HG03565 (cell line): ENCODE measurements around the gene MYCT1.

Experiments
- ATAC-seq: cut with Tn5 transposase; IDR thresholded peaks from one replicate; pipeline ENCODE4 v1.9.1; 2021; ENCODE audit warnings: mild to moderate bottlenecking, moderate library complexity; ENCODE audit not compliant: unreplicated experiment

The MYCT1 gene

DNA sequence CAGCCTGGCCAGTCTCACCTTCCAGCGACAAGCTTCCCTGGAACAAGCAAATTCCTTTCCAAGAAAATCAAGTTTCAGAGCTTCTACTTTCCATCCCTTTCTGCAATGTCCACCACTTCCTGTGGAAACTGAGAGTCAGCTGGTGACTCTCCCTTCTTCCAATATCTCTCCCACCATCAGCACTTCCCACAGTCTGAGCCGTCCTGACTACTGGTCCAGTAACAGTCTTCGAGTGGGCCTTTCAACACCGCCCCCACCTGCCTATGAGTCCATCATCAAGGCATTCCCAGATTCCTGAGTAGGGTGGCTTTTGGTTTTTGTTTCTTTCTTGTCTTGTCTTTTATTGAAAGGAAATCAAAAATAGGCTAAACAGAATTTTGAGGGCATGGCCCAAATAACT, 24.3 kb downstream of the MYCT1 start:
- no peak for ATAC-seq

DNA sequence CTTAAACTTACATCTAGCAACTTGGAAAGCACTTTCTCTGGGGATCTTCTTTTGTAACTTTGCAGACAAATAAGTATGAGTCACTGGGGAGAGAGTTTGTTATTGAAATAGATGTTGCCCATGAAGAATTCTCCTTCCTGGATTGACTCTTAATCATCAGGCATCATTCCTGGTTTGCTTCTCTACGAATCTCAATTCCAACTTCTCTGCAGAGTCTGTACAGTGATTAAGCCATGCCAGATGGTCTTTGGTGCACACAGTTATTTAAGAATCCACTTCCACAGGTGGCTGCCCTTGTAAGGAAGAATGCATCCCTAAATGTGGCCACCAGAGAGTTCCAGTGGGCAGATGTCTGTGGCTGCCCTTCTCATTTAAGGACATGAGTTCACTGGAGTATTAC, 25.7 kb downstream of the MYCT1 start:
- ATAC-seq, result no peak

DNA sequence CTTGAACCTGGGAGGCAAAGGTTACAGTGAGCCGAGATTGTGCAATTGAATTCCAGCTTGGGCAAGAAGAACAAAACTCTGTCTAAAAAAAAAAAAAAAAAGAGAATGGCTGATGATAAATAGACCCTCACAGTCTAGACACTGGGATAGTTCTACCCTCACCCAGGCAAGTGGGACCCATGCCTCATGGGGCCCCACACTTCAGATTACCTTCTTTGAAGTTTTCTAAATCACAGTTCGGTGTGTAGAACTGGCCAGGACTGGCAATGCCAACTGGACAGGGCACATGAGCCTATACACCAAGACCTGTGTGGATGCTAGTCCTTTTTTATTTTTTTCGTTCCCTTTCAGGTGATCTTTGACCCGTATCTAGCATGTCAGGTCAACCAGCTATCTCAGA, 28.6 kb downstream of the MYCT1 start:
- no peak for ATAC-seq

DNA sequence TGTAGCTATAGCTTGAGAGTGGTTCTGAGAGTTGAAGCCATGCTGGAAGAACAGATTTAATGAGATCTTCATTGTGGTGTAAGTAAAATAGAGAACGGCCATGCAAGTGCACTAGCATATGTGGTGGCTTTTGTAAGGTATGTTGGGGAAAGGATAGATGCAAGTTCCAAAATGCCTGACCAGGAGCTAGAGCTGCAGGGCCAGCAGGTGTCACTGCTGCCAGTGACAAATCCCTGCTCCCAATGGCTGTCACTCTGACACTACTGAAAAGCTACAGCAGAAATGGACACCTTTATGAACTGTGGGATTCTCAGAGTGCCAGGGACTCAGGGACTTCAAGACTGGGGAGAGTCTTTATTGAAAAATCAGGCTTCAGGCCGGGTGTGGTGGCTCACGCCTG, 29.8 kb downstream of the MYCT1 start:
- ATAC-seq, result no peak

DNA sequence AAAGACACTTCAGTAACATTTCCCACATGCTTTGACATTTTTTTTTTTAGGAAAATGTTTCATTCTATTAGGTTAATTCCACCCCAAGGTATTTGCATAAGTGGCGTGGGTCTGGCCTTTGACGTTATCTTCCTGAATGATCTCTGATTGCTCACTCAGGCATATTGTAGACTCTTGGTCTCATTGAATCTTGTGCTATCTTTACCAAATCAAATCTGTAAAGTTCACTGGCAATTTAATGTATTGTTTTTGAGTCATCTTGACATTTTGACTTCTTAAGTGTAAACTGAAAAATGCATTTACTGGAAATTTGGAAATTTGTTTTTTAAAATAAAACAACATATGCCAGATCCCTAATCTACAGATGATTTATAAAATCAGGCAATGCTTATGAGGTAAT, 36.9 kb downstream of the MYCT1 start:
- ATAC-seq, result no peak

DNA sequence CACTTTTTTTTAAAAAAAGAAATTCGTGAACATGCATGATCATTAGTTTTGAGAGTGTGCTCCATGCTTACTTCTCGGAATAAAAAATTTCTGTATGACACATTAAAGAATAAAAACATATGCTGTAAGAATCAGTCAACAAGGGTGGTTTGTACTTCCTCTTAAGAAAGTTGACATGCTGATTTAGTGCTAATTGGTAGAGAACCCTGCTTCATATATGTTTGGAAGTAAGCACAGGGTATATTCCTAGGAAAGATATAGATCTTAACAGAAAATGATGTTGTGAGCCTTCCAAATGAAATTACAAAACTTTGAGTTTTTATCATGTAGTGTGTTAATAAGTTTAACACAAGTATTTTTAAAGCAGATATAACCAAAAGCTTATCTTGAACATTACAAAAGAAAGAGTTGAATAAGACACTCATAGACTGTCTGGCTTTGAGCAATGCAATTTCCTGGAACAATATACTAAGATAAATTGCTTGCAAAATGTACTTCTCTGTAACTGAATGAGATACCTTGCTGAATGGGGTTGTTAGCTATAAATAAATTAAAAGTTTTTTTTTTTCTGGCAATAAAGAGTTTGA, 39.1 kb downstream of the MYCT1 start:
- ATAC-seq, result no peak

DNA sequence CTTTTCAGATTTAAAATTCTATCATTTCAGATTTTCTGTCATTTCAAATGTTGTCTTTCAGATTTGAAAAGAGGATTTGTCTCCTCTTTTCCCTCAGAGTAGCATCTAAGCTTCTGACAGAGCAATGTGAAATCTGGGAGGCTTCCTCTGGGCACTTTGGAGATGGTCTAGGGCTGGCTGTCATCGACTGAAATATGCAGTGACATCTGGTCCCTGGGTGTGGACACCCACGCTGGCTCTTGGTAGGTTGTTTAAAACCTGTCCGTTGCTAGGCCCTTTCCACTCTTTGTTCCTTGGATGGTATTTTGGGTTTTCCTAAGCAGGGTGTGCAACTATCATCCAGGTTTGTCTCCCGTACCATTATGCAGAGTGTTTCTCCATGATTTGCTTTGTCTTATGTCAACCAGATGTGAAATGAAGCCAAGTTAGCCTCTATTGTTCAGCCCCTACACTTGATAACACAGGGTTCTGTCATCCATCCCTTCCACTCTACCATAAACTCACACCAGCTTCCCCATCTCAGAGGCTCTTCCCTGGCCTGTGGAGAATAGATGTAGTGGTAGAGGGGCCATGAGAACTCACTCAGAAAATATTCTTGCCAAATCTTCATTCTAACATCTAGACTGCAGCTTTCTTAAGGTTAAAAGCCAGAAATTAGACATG, 47.9 kb downstream of the MYCT1 start:
- ATAC-seq, result no peak

DNA sequence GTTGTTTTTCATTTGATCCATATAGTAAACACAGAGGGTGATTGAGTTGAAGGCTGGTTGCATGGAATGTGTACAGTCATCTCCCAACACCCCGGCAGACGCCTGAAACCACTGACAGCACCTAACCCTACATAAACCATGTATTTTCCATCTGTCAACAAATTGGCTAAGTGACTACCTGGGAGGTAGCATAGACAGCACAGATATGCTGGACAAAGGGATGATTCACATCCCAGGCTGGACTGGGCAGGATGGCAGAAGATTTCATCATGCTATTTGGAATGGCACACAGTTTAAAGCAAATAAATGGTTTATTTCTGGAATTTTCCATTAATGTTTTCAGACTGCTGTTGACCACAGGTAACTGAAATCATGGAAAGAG, 48.5 kb downstream of the MYCT1 start:
- ATAC-seq, result no peak

DNA sequence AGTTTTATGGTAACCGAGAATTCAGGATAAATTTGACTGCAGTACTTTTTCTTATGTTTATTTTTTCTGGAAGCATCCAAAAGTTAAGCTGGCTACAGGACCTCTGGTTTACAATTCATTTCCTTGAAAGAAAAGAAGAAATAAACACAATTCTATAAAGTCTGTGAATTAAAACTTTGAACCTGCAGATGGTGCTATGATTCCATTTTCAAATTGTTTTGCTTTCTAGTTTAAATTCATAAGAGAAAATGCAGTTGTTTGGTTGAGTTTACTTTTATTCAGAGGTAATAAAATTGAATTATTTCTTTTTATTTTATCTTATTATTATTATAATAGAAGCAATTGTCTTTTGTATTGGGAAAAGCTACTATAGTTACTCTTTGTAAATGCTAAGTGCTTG, 51.1 kb downstream of the MYCT1 start:
- no peak for ATAC-seq

DNA sequence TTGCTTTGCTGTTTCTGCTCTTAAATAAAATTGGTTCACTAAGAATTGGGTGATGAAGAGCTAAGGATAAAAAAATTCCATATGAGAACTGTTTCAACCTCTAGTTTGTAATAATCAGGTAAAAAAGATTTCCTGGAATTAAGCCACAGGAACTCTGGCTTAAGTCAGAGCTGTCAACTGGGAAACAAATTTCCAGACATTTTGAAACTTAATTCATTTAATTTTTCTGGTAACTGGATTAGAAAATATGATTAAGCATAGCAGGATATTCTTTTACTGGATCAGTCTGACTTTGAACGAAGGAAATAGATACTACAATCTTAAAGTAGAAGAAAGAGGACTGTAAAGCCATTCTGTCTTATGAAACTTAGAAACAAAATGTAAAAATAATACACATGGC, 51.6 kb downstream of the MYCT1 start:
- no peak for ATAC-seq

DNA sequence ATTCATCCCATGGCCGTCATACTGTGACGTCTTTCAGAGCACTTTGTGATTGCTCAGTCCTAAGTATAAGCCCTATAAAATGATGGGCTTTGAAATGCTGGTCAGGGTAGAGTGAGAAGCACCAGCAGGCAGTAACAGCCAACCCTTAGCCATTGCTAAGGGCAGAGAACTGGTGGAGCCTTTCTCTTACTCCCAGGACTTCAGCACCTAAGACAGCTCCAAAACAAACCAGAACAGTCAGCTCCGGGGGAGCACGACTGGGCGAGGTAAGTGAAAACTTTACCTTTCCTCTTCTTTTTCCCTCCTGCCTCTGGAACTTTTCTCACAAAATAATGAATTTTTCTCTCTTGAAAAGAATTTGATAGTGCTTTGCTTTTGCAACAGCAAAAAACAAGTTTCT, 53.0 kb downstream of the MYCT1 start, which contains the start of gene VIP:
TSS of gene VIP (plus strand) at position 104 of the 400 bp plus-strand sequence. CDS start 1,381 bp downstream, outside the sequence.
- ATAC-seq, result no peak

DNA sequence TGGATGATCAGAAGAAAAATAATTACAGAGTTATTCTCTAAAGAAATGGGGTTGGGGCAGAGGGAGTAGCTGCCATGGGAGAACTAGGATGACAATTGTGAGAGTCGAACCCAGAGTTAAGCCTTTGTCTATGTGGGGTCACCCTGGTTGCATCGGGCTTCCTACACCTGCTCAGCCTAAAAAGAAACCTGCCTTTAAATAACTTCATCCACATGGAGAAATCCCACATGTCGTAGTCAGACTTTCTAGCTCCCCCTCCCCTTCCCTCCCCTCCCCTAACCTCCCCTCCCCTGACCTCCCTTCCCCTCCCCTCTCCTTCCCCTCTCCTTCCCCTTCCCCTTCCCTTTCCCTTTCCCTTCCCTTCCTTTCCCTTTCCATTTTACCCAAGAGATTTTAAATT, 67.6 kb downstream of the MYCT1 start:
- ATAC-seq, result no peak

DNA sequence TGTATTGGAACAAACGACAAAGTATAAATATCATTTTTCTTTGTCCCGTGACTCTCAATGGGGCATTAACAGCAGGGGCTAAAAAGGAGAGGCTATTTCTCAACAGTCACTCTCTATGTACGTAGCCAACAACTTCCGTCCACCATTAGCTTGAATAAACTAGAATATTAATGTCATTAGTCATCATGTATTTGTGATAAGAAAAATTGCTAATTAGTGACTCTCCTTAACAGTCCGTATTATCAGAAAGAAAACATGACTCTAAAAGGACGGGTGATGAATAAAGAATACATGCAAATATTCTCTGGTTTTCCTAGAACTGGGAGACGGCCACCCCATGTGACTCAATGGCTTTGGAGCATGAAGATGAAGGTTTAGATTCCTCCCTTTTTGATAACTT, 71.5 kb downstream of the MYCT1 start:
- ATAC-seq, result no peak

DNA sequence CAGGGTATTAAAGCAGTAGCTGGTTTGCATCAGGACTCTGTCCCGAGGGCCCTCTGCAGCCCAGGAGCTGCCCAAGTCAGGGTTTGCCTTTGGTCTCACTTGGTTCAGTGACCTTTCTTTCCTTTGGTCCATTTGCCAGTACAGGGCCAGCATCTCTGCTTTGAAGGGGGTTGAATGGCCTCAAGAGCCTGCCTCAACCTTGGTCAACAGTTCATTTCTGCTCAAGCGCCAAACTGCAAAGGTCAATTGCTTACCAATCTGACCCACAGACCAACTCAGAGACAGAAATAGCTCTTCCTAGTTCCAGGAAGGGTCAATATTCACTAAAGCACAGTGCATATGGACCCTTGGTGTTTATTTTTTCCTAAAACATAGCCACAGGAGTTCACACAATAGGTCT, 72.3 kb downstream of the MYCT1 start:
- ATAC-seq, result no peak

DNA sequence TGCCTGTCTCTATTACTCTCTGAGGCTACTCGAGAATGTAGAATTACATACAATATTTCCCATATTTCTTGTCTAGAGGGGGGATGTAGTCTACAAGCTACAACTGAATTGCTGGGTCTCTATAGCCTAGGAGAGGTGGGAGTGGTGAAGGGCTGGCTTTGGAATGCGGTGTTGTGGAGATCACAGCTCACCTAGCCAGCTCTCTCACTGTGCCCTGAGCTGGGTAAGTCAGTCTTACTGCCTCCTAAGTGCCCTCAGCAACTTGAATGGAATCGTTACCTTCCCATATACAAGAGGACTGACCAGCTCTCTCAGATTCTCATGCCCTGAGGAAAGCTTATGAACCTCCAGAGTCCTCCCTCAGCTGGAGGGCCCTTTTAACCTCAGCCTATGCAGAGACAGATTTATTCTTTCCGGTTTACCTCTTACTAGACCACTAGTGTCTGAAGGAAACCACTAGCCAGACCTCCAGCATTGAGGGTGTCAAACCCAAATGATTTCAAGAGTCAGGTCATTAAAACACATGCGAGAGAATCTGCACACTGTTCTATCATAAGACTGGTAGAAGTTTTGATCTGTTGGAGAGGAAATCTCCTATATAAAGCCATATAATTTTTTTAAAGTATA, 73.5 kb downstream of the MYCT1 start:
- ATAC-seq, result no peak
